ENCODE results near the gene FLNA. TPM values are rescaled to one million over a fixed set of nuclear protein-coding genes. Genes with fewer than 3 reads are reported as not detected.
A peak's percentile ranks its signal among the peaks of the same experiment; 100 is the strongest.

Gene FLNA
- total RNA-seq, 2 experiments from 2014 or later = 1,012 to 1,022 TPM

- DNase-seq (peak in 13 of 14 experiments; percentile 31 to 72 (median 59)), ATAC-seq (ENCODE audit: poor library complexity) (peak; percentile 96)
- H3K4me1 ChIP-seq (ENCODE audit: insufficient read depth, low read length) = peaks cover 49% of the 10 kb centered on the region
- CTCF ChIA-PET = interaction anchor here (1.3 kb wide), 1 partner anchor 19 kb away, joined by 4 read pairs; no protein-coding TSS in a partner anchor
- Mint-ChIP-seq H3K4me1 (ENCODE audit: low read depth) (peaks cover 48% of the 10 kb centered on the region), H3K27me3 (no peaks in the 10 kb centered on the region), H3K36me3 (ENCODE audit: low read depth) (no peaks in the 10 kb centered on the region), H3K27ac (peak overlapping the region; percentile 87), H3K4me3 (peak overlapping the region; percentile 84), H3K9me3 (no peaks in the 10 kb centered on the region)
- no peaks in the 10 kb centered on the region for H3K36me3 ChIP-seq (ENCODE audit: insufficient read depth, low read length)
- intact Hi-C loops (cut with DNase I, micrococcal nuclease) = loop anchor here in 1 of 2 experiments (5.0 kb wide), 1 partner anchor 45 kb away; the partner anchor contains the start of gene FLNA
- no peaks in the 10 kb centered on the region for H3K9me3 ChIP-seq (ENCODE audit: control insufficient read depth in 1 of 2, insufficient read depth in 1 of 2, low read length in 2 of 2)
- H3K27ac ChIP-seq (ENCODE audit: low read depth in 1 of 2, low read length in 2 of 2) = peak overlapping the region; percentile 27 to 52
- H3K27me3 ChIP-seq (ENCODE audit: control insufficient read depth in 1 of 2, insufficient read depth in 2 of 2, low read length in 2 of 2) = no peaks in the 10 kb centered on the region
- POLR2A ChIA-PET = interaction anchor here (0.9 to 1.9 kb wide), 9 partner anchors 10 to 87 kb away, joined by 3 to 10 read pairs (median 6); partner anchors contain the start of genes EMD and RPL10
- TF ChIP-seq CTCF (IDR thresholded peaks at IDR 0.05) = no peak
- peak overlapping the region; percentile 24 for H3K4me3 ChIP-seq (ENCODE audit: low read length)
Observed at GRCh38 chrX:154327038-154327820, 47.2 kb downstream of the FLNA start.

GRCh38 chrX:154325541-154325940 lies 48.9 kb downstream of the FLNA start:
- Histone ChIP-seq H3K27ac (ENCODE audit: low read depth in 1 of 2, low read length in 2 of 2) (peak overlapping the region; percentile 38 to 55), H3K4me3 (ENCODE audit: low read length) (no peak overlapping the region), H3K27me3 (ENCODE audit: control insufficient read depth in 1 of 2, insufficient read depth in 2 of 2, low read length in 2 of 2) (no peaks in the 10 kb centered on the region), H3K4me1 (ENCODE audit: insufficient read depth, low read length) (peaks cover 62% of the 10 kb centered on the region), H3K9me3 (ENCODE audit: control insufficient read depth in 1 of 2, insufficient read depth in 1 of 2, low read length in 2 of 2) (no peaks in the 10 kb centered on the region), H3K36me3 (ENCODE audit: insufficient read depth, low read length) (no peaks in the 10 kb centered on the region)
- ATAC-seq (ENCODE audit: poor library complexity) (no peak), DNase-seq (no peak)
- no peaks in the 10 kb centered on the region for H3K27me3 Mint-ChIP-seq
- TF ChIP-seq CTCF (IDR thresholded peaks at IDR 0.05) = no peak
- CTCF ChIA-PET = no interaction called here
- no peak overlapping the region for H3K4me3 Mint-ChIP-seq
- H3K4me1 Mint-ChIP-seq (ENCODE audit: low read depth) = peaks cover 56% of the 10 kb centered on the region
- POLR2A ChIA-PET = interaction anchor here (1.7 to 1.9 kb wide), 2 partner anchors 8 to 17 kb away, joined by 6 to 10 read pairs; no protein-coding TSS in a partner anchor
- intact Hi-C loops (cut with DNase I, micrococcal nuclease) = loop anchor here in 1 of 2 experiments (1.0 to 5.0 kb wide), 2 partner anchors 9 to 47 kb away; partner anchors contain the start of gene FLNA
- peak overlapping the region; percentile 87 for H3K27ac Mint-ChIP-seq
- H3K9me3 Mint-ChIP-seq = no peaks in the 10 kb centered on the region
- no peaks in the 10 kb centered on the region for H3K36me3 Mint-ChIP-seq (ENCODE audit: low read depth)

- Histone ChIP-seq H3K36me3 (ENCODE audit: insufficient read depth, low read length) (no peaks in the 10 kb centered on the region), H3K4me1 (ENCODE audit: insufficient read depth, low read length) (peaks cover 52% of the 10 kb centered on the region), H3K27ac (ENCODE audit: low read depth in 1 of 2, low read length in 2 of 2) (no peak overlapping the region), H3K9me3 (ENCODE audit: control insufficient read depth in 1 of 2, insufficient read depth in 1 of 2, low read length in 2 of 2) (no peaks in the 10 kb centered on the region), H3K27me3 (ENCODE audit: control insufficient read depth in 1 of 2, insufficient read depth in 2 of 2, low read length in 2 of 2) (no peaks in the 10 kb centered on the region), H3K4me3 (ENCODE audit: low read length) (no peak overlapping the region)
- TF ChIP-seq CTCF (IDR thresholded peaks at IDR 0.05) = no peak
- ChIA-PET CTCF (no interaction called here), POLR2A (no interaction called here)
- H3K9me3 Mint-ChIP-seq = no peaks in the 10 kb centered on the region
- DNase-seq = no peak
- H3K27ac Mint-ChIP-seq = no peak overlapping the region
- H3K4me3 Mint-ChIP-seq = no peak overlapping the region
- peaks cover 46% of the 10 kb centered on the region for H3K4me1 Mint-ChIP-seq (ENCODE audit: low read depth)
- no peaks in the 10 kb centered on the region for H3K27me3 Mint-ChIP-seq
- H3K36me3 Mint-ChIP-seq (ENCODE audit: low read depth) = no peaks in the 10 kb centered on the region
- intact Hi-C loops (cut with DNase I, micrococcal nuclease) = no loop called here
- ATAC-seq (ENCODE audit: poor library complexity) = no peak
Observed at GRCh38 chrX:154323537-154323936, 50.9 kb downstream of the FLNA start.

Measured in CD4-positive, alpha-beta T cell (primary cell).